CD4-positive, alpha-beta T cell treated with Interleukin-21 for 1 hour (primary cell): Measurements from ENCODE around the gene TBC1D17.

Source experiments
- DNase-seq: peaks from one replicate; pipeline ENCODE4 v3.0.0-alpha.2; 2020

The TBC1D17 gene

GRCh38 chr19:49849433-49850220 lies 27.9 kb upstream of the TBC1D17 start:
- DNase-seq = no peak

- DNase-seq = no peak
Observed at GRCh38 chr19:49850221-49850486, 27.3 kb upstream of the TBC1D17 start.

- peak; percentile 90 for DNase-seq
Observed at GRCh38 chr19:49850487-49851342, 26.8 kb upstream of the TBC1D17 start, which contains the start of gene PTOV1. PTOV1 (plus strand) TSS chr19:49851159.

- peak; percentile 46 for DNase-seq
Observed at GRCh38 chr19:49851456-49852259, 25.8 kb upstream of the TBC1D17 start.

- no peak for DNase-seq
Observed at GRCh38 chr19:49852631-49853126, 24.8 kb upstream of the TBC1D17 start.

- DNase-seq = no peak
Observed at GRCh38 chr19:49853852-49854377, 23.6 kb upstream of the TBC1D17 start.

- no peak for DNase-seq
Observed at GRCh38 chr19:49854378-49855263, 22.9 kb upstream of the TBC1D17 start.

GRCh38 chr19:49855277-49855675 lies 22.2 kb upstream of the TBC1D17 start:
- no peak for DNase-seq

- DNase-seq = no peak
Observed at GRCh38 chr19:49855676-49856573, 21.6 kb upstream of the TBC1D17 start.

- DNase-seq = no peak
Observed at GRCh38 chr19:49856574-49857021, 20.9 kb upstream of the TBC1D17 start.

- no peak for DNase-seq
Observed at GRCh38 chr19:49857061-49857837, 20.3 kb upstream of the TBC1D17 start.

GRCh38 chr19:49857838-49858087 lies 19.7 kb upstream of the TBC1D17 start:
- DNase-seq = no peak

GRCh38 chr19:49858088-49858985 lies 19.2 kb upstream of the TBC1D17 start:
- no peak for DNase-seq

GRCh38 chr19:49859682-49860335 lies 17.7 kb upstream of the TBC1D17 start:
- no peak for DNase-seq

- DNase-seq = no peak
Observed at GRCh38 chr19:49860336-49861102, 17.0 kb upstream of the TBC1D17 start.

GRCh38 chr19:49861107-49861506 lies 16.4 kb upstream of the TBC1D17 start:
- no peak for DNase-seq

- no peak for DNase-seq
Observed at GRCh38 chr19:49861541-49862378, 15.7 kb upstream of the TBC1D17 start.
